Activated T-helper 17 cell treated with anti-CD3 and anti-CD28 coated beads, Interleukin-2, amount 50 U/mL, for 72 hours (primary cell): Measurements from ENCODE around the gene BNIP5. TPM values are rescaled to one million over a fixed set of nuclear protein-coding genes. Genes with fewer than 3 reads are reported as not detected.
A peak's percentile ranks its signal among the peaks of the same experiment; 100 is the strongest.

ENCODE experiments used
- ATAC-seq: fragments of 150-1000 bp; cut with Tn5 transposase; replicated peaks from 2 replicates; pipeline ENCODE4 v1.10.0; 2021; ENCODE audit warnings: mild to moderate bottlenecking, moderate library complexity
- H3K27ac Mint-ChIP-seq: one replicate; pipeline ENCODE4 v1.8.0; 2022; ENCODE audit warnings: mixed read lengths
- H3K27me3 Mint-ChIP-seq: one replicate; pipeline ENCODE4 v1.8.0; 2022; ENCODE audit warnings: mixed read lengths
- H3K36me3 Mint-ChIP-seq: one replicate; pipeline ENCODE4 v1.8.0; 2022; ENCODE audit warnings: low read depth, mild to moderate bottlenecking, mixed read lengths
- H3K4me1 Mint-ChIP-seq: one replicate; pipeline ENCODE4 v1.8.0; 2022; ENCODE audit warnings: mixed read lengths
- H3K4me3 Mint-ChIP-seq: one replicate; pipeline ENCODE4 v1.8.0; 2022; ENCODE audit warnings: mild to moderate bottlenecking, mixed read lengths
- H3K9me3 Mint-ChIP-seq: one replicate; pipeline ENCODE4 v1.8.0; 2022; ENCODE audit warnings: mixed read lengths
- total RNA-seq, 2 donors: library from RNA; stranded (reverse); gene quantifications; one replicate each; pipeline ENCODE4 v1.2.3, GENCODE V29; 2022

Gene BNIP5, protein sequence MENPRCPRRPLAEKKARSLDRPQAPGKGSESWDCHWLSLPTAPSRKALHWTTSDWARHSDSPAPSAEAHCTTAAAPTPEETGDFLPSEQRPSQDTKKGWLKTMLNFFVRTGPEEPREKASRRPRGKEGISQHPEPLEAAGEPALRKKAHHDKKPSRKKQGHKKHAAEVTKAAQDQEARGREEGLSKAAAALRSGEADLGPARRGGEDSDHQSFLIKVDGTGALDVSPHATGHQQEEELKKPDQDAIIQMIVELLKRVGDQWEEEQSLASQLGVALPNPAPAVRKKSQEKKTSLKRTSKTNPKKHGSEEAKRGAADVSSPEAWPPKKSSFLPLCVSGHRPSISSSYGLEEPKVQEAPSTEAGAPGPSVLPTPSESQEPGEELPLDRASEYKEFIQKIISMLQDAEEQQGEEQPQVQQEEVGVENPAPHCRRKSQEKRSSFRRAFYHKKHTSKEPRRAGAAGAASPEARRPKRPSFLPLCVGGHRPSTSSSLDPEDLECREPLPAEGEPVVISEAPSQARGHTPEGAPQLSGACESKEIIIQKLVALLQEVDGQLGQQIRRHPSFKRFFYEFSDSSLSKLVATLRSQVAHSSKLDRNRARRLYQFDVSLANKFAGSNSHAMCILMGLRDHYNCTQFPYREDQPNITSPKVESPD
- total RNA-seq: not detected

DNA sequence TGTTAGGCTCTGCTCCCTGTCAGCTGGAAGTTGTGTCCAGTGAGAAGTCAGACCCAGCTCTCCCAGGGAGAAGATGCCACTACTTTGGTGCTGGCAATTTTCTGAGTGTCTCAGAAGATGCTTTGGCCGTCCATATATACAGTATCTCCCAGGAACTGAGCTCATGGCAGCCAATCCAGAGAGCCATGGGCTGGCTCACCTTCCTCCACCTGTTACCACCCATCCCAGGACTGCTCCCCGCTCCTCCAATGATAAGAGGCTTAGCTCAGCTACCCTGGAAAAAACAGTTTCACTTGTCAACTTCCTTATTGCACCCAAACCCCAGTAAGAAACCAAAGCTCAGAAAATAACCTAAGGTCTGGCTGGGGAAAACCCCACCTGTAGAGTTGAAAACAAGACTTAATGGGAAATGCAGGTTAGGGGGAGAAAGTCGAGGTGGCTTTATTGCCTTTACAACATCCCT, at the start of gene BNIP5:
TSS of gene BNIP5 (minus strand) at position 110 of the 463 bp plus-strand sequence. CDS start 6,198 bp downstream, outside the sequence.
- H3K36me3 Mint-ChIP-seq: no peaks in the 10 kb centered on the region
- H3K9me3 Mint-ChIP-seq: no peaks in the 10 kb centered on the region
- H3K4me1 Mint-ChIP-seq: peaks cover 10% of the 10 kb centered on the region
- peaks cover 38% of the 10 kb centered on the region for H3K27me3 Mint-ChIP-seq
- peak within 1 kb of the TSS; percentile 35 for H3K27ac Mint-ChIP-seq
- peak; percentile 51 for ATAC-seq
- peak within 1 kb of the TSS; percentile 32 for H3K4me3 Mint-ChIP-seq

GRCh38 chr6:36384095-36384494, 47.4 kb upstream of the BNIP5 start:
- peaks cover 11% of the 10 kb centered on the region for H3K27me3 Mint-ChIP-seq
- H3K27ac Mint-ChIP-seq: peak overlapping the region; percentile 58
- H3K4me3 Mint-ChIP-seq: peak overlapping the region; percentile 38
- ATAC-seq: no peak
- peaks cover 27% of the 10 kb centered on the region for H3K4me1 Mint-ChIP-seq
- no peaks in the 10 kb centered on the region for H3K36me3 Mint-ChIP-seq
- H3K9me3 Mint-ChIP-seq: peaks cover 3% of the 10 kb centered on the region

DNA sequence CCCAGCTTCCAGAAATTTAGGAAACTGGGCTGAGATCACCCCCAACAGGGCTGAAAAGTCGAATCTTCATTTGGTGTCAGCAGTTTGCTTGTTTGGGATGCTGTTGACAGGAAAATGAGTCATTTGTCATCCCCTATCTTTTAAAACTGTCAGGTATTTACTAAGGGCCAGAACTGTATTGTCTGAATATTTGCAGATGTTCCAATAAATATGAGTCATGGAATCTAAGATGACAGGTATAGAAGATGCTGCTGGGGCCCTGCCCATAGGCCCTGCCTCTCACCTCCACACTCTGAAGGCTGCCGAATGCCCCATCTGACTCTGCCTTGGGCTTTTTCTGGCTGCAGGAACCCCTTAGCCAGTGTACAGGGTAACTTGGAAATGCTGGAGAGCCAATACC, 46.9 kb upstream of the BNIP5 start:
- Mint-ChIP-seq H3K4me3 (peak overlapping the region; percentile 38), H3K9me3 (peaks cover 3% of the 10 kb centered on the region), H3K36me3 (no peaks in the 10 kb centered on the region), H3K27me3 (peaks cover 11% of the 10 kb centered on the region), H3K27ac (peak overlapping the region; percentile 58), H3K4me1 (peaks cover 32% of the 10 kb centered on the region)
- ATAC-seq: peak; percentile 82

DNA sequence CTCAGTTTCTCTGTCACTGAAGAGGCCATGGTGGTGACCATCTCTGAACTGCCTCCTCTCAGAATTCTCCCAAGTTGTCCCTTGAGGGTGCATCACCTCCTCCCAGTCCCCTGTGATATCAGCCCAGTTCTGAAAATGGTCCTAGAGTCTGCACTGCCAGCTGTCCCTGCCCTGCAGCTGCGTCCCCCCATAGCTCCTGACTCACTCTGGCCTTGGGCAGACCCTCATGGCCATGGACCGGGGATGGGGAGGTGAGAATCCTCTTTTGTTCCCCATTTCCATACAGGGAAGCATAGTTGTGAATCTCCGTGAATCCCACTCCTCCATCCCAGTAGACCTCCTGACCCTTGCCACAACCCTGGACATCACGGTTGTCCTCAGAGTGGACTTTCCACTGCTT, 46.3 kb upstream of the BNIP5 start:
- H3K4me1 Mint-ChIP-seq: peaks cover 29% of the 10 kb centered on the region
- peak overlapping the region; percentile 38 for H3K4me3 Mint-ChIP-seq
- no peaks in the 10 kb centered on the region for H3K36me3 Mint-ChIP-seq
- H3K27ac Mint-ChIP-seq: peak overlapping the region; percentile 58
- peaks cover 4% of the 10 kb centered on the region for H3K27me3 Mint-ChIP-seq
- H3K9me3 Mint-ChIP-seq: peaks cover 3% of the 10 kb centered on the region
- ATAC-seq: no peak

- Mint-ChIP-seq H3K4me1 (peaks cover 28% of the 10 kb centered on the region), H3K27me3 (no peaks in the 10 kb centered on the region), H3K36me3 (no peaks in the 10 kb centered on the region), H3K27ac (peak overlapping the region; percentile 39), H3K9me3 (no peaks in the 10 kb centered on the region), H3K4me3 (no peak overlapping the region)
- ATAC-seq: no peak
Measured at GRCh38 chr6:36381502-36382389, 45.1 kb upstream of the BNIP5 start.

GRCh38 chr6:36380166-36380565, 43.5 kb upstream of the BNIP5 start:
- no peak for ATAC-seq
- Mint-ChIP-seq H3K36me3 (no peaks in the 10 kb centered on the region), H3K4me3 (no peak overlapping the region), H3K27me3 (no peaks in the 10 kb centered on the region), H3K9me3 (no peaks in the 10 kb centered on the region), H3K4me1 (peaks cover 28% of the 10 kb centered on the region), H3K27ac (peak overlapping the region; percentile 13)

DNA sequence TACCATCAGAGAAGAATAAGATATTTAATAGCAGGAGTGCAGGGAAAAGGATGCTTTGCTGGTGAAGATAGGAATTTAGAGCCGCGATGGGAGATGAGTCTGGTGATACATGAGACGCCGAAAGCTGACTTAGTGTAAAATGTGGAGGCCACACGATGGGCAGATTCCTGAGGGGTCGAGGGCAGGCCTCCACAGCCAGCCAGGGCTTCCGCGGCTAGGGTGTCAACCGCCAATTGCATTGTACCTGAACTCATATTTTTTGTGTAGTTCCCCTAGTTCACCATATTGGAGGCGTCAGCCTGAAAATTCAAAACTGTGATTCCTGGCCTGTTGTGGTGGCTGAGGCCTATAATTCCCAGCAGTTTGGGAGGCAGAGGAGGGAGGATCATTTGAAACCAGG, 42.2 kb upstream of the BNIP5 start:
- H3K9me3 Mint-ChIP-seq: no peaks in the 10 kb centered on the region
- H3K36me3 Mint-ChIP-seq: no peaks in the 10 kb centered on the region
- H3K27ac Mint-ChIP-seq: peak overlapping the region; percentile 46
- no peak for ATAC-seq
- peak overlapping the region; percentile 36 for H3K4me3 Mint-ChIP-seq
- peaks cover 28% of the 10 kb centered on the region for H3K4me1 Mint-ChIP-seq
- no peaks in the 10 kb centered on the region for H3K27me3 Mint-ChIP-seq

GRCh38 chr6:36378243-36378920, 41.7 kb upstream of the BNIP5 start:
- peak overlapping the region; percentile 46 for H3K27ac Mint-ChIP-seq
- no peaks in the 10 kb centered on the region for H3K9me3 Mint-ChIP-seq
- no peaks in the 10 kb centered on the region for H3K36me3 Mint-ChIP-seq
- no peaks in the 10 kb centered on the region for H3K27me3 Mint-ChIP-seq
- ATAC-seq: peak; percentile 28
- H3K4me3 Mint-ChIP-seq: peak overlapping the region; percentile 36
- H3K4me1 Mint-ChIP-seq: peaks cover 28% of the 10 kb centered on the region

GRCh38 chr6:36377594-36377993, 40.9 kb upstream of the BNIP5 start:
- H3K27ac Mint-ChIP-seq: peak overlapping the region; percentile 46
- no peaks in the 10 kb centered on the region for H3K36me3 Mint-ChIP-seq
- H3K4me1 Mint-ChIP-seq: peaks cover 20% of the 10 kb centered on the region
- peak overlapping the region; percentile 36 for H3K4me3 Mint-ChIP-seq
- H3K27me3 Mint-ChIP-seq: no peaks in the 10 kb centered on the region
- no peak for ATAC-seq
- no peaks in the 10 kb centered on the region for H3K9me3 Mint-ChIP-seq

DNA sequence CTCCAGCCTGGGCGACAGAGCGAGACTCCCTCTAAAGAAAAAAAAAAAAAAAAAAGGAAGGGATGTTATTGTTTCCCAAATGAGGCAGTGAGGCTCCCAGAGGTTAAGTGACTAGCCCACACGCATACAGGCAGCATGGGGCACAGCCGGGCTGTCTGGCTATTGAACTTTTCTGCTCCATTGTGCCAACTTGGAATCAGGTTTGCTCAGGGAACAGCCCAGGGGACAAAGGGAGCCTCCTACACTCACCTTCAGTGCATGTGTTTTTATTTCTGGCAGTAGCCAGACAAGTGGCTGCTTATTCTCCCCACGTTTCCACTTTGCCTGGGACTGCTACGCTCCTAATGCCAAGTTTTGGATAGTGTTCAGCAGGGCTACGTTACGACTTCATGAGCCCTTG, 40.1 kb upstream of the BNIP5 start:
- ATAC-seq: no peak
- no peaks in the 10 kb centered on the region for H3K36me3 Mint-ChIP-seq
- no peaks in the 10 kb centered on the region for H3K9me3 Mint-ChIP-seq
- H3K4me1 Mint-ChIP-seq: peaks cover 15% of the 10 kb centered on the region
- H3K27ac Mint-ChIP-seq: no peak overlapping the region
- no peak overlapping the region for H3K4me3 Mint-ChIP-seq
- no peaks in the 10 kb centered on the region for H3K27me3 Mint-ChIP-seq

DNA sequence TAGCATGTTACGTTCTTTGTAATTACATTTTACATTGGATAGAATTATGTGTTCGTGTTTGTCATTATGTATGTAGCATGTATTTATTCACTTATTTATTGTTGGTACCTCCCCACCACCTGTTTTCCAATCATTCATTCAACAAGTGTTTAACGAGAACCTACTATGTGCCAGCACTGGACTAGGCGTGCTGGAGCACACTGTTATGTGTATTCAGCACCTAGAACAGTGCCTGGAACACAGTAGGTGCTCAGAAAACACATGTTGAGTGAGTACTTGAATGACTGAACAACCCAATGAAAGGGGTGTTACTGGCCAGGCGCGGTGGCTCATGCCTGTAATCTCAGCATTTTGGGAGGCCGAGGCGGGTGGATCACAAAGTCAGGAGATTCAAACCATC, 39.5 kb upstream of the BNIP5 start:
- H3K36me3 Mint-ChIP-seq: no peaks in the 10 kb centered on the region
- H3K4me1 Mint-ChIP-seq: peaks cover 14% of the 10 kb centered on the region
- H3K4me3 Mint-ChIP-seq: no peak overlapping the region
- no peak for ATAC-seq
- no peaks in the 10 kb centered on the region for H3K27me3 Mint-ChIP-seq
- H3K27ac Mint-ChIP-seq: no peak overlapping the region
- H3K9me3 Mint-ChIP-seq: no peaks in the 10 kb centered on the region

DNA sequence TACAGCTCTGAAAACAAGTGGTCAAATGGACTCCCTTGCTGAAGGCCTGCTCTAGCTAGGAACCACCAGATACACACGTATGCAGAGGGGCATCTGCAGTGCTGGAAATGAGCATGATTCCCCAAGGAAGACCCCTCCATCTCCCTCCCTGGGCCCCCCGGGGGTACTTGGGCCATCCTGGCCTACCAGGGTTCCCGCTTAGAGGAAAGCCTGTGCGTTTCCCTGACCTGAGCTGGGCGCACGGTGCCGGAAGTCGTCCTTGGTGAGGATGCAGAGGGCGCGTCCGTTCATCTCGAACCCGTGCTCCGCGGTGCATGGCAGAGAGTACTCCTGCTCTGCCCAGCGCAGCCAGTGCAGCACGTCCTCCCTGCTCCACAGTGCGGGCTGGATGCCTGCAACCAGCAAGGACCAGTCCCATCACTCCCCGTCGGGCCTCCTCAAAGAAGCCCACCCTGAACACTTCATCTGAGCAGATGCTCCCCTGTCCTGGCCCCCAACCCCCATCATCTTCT, 39.0 kb upstream of the BNIP5 start:
- Mint-ChIP-seq H3K9me3 (no peaks in the 10 kb centered on the region), H3K27me3 (no peaks in the 10 kb centered on the region), H3K4me1 (peaks cover 14% of the 10 kb centered on the region), H3K36me3 (no peaks in the 10 kb centered on the region), H3K27ac (no peak overlapping the region), H3K4me3 (no peak overlapping the region)
- ATAC-seq: no peak

DNA sequence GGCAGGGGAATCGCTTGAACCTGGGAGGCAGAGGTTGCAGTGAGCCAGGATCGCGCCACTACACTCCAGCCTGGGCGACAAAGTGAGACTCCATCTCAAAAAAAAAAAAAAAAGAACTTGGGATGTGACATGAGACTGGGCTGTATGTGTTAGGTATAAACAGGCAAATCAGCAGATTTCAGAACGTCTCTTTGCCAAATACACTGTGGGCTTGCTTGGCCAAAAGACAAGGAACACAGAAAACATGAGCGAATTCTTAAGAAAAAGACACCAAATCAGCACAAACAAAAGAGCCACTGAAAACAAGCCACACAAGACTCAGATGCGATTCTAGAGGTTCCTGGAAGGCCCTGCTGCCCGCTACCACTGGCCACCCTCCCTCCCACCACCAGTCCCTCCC, 38.3 kb upstream of the BNIP5 start:
- no peak for ATAC-seq
- Mint-ChIP-seq H3K4me3 (no peak overlapping the region), H3K9me3 (no peaks in the 10 kb centered on the region), H3K27ac (no peak overlapping the region), H3K36me3 (no peaks in the 10 kb centered on the region), H3K27me3 (no peaks in the 10 kb centered on the region), H3K4me1 (peaks cover 14% of the 10 kb centered on the region)

- Mint-ChIP-seq H3K36me3 (no peaks in the 10 kb centered on the region), H3K27ac (no peak overlapping the region), H3K4me3 (no peak overlapping the region), H3K9me3 (no peaks in the 10 kb centered on the region), H3K4me1 (peaks cover 14% of the 10 kb centered on the region), H3K27me3 (no peaks in the 10 kb centered on the region)
- no peak for ATAC-seq
Measured at GRCh38 chr6:36374194-36374593, 37.5 kb upstream of the BNIP5 start.
